ENCODE data around the gene NCAPG2. TPM values are rescaled to one million over a fixed set of nuclear protein-coding genes. Genes with fewer than 3 reads are reported as not detected.

NCAPG2 gene
- polyA plus RNA-seq, 1 of the 3 experiments (the other 2 are of a cell fraction): 25.0 TPM

- H3K36me3 ChIP-seq (replicated peaks in 1 of 2; ENCODE audit: control insufficient read depth in 1 of 2, insufficient read depth in 2 of 2, low read length in 1 of 2): peaks cover 30 to 40% of the 10 kb centered on the region in 2 experiments
- CTCF ChIA-PET: interaction anchor here (0.7 to 2.6 kb wide), 23 partner anchors 9 to 254 kb away, joined by 3 to 15 read pairs (median 4); no protein-coding TSS in a partner anchor
- POLR2A ChIA-PET: no interaction called here
These were observed 57.2 kb downstream of the NCAPG2 start for GRCh38 chr7:158647475-158647792.

GRCh38 chr7:158646766-158647474 is 57.7 kb downstream of the NCAPG2 start:
- H3K4me1 ChIP-seq (ENCODE audit: control insufficient read depth in 1 of 2, insufficient read depth in 2 of 2, low read depth in 1 of 2, low read length in 1 of 2): peaks cover 11 to 12% of the 10 kb centered on the region in 2 experiments; a peak in 3 of 4 replicates
- no peak overlapping the region for H3K27ac ChIP-seq (ENCODE audit: low read depth in 2 of 2, low read length in 1 of 2)
- no peak overlapping the region for H3K4me2 ChIP-seq
- peaks cover 34 to 37% of the 10 kb centered on the region in 2 experiments for H3K36me3 ChIP-seq (replicated peaks in 1 of 2; ENCODE audit: control insufficient read depth in 1 of 2, insufficient read depth in 2 of 2, low read length in 1 of 2)
- no peaks in the 10 kb centered on the region for H3K27me3 ChIP-seq (ENCODE audit: insufficient read depth)
- WGBS (ENCODE audit: low lambda C conversion rate): 88% methylated on average over 7 of the region's 7 CpGs
- no peak overlapping the region for H3K4me3 ChIP-seq (ENCODE audit: low read depth in 2 of 2, low read length in 1 of 2)
- no peak overlapping the region for H3K9ac ChIP-seq
- peaks cover 5% of the 10 kb centered on the region; the same call in 1 of the 2 replicates for H4K20me1 ChIP-seq (ENCODE audit: insufficient read depth)
- TF ChIP-seq FOXM1 (IDR thresholded peaks at IDR 0.05; ENCODE audit: low read depth): no peak
- peak; percentile 69 for TF ChIP-seq CTCF (IDR thresholded peaks at IDR 0.05)
- peak; percentile 28 for TF ChIP-seq RAD21 (IDR thresholded peaks at IDR 0.05; ENCODE audit: low read length)
- peak; percentile 58 for DNase-seq
- peaks cover 23% of the 10 kb centered on the region; the same call in 1 of the 2 replicates for H3K79me2 ChIP-seq (ENCODE audit: insufficient read depth)
- H2AFZ ChIP-seq (ENCODE audit: low read depth): no peak overlapping the region
- no peaks in the 10 kb centered on the region for H3K9me2 ChIP-seq
- ChIA-PET POLR2A (no interaction called here), CTCF (interaction anchor here (0.6 to 2.6 kb wide), 30 partner anchors 8 to 254 kb away, joined by 3 to 15 read pairs (median 4); no protein-coding TSS in a partner anchor)
- H3F3A ChIP-seq (replicated peaks; ENCODE audit: insufficient read depth): peaks cover 36% of the 10 kb centered on the region
- H3K9me3 ChIP-seq: no peaks in the 10 kb centered on the region

More at GRCh38 chr7:158647475-158647792, 57.2 kb downstream of the NCAPG2 start:
- peaks cover 37% of the 10 kb centered on the region for H3F3A ChIP-seq (replicated peaks; ENCODE audit: insufficient read depth)
- H3K9me2 ChIP-seq: no peaks in the 10 kb centered on the region
- 90% methylated on average over 2 of the region's 2 CpGs for WGBS (ENCODE audit: low lambda C conversion rate)
- H3K9ac ChIP-seq: no peak overlapping the region
- no peak overlapping the region for H3K27ac ChIP-seq (ENCODE audit: low read depth in 2 of 2, low read length in 1 of 2)
- DNase-seq: no peak
- TF ChIP-seq GATA2 (CRISPR knock-in tag; IDR thresholded peaks at IDR 0.05): no peak
- TF ChIP-seq PBX3 (IDR thresholded peaks at IDR 0.05): no peak
- no peak for TF ChIP-seq MXI1 (IDR thresholded peaks at IDR 0.05; ENCODE audit: low read depth, low read length)
- TF ChIP-seq FOXM1 (IDR thresholded peaks at IDR 0.05; ENCODE audit: low read depth): no peak
- TF ChIP-seq NFIC (IDR thresholded peaks at IDR 0.05; ENCODE audit: borderline replicate concordance): no peak
- TF ChIP-seq USF2 (IDR thresholded peaks at IDR 0.05; ENCODE audit: borderline replicate concordance, low read depth, low read length): no peak
- no peak for TF ChIP-seq JUND (IDR thresholded peaks at IDR 0.05)
- H3K79me2 ChIP-seq (ENCODE audit: insufficient read depth): peaks cover 23% of the 10 kb centered on the region; the same call in 1 of the 2 replicates
- H3K4me3 ChIP-seq (ENCODE audit: low read depth in 2 of 2, low read length in 1 of 2): no peak overlapping the region
- peaks cover 11 to 12% of the 10 kb centered on the region in 2 experiments; a peak in 3 of 4 replicates for H3K4me1 ChIP-seq (ENCODE audit: control insufficient read depth in 1 of 2, insufficient read depth in 2 of 2, low read depth in 1 of 2, low read length in 1 of 2)
- peaks cover 5% of the 10 kb centered on the region; the same call in 1 of the 2 replicates for H4K20me1 ChIP-seq (ENCODE audit: insufficient read depth)
- H3K27me3 ChIP-seq (ENCODE audit: insufficient read depth): no peaks in the 10 kb centered on the region
- no peak overlapping the region for H2AFZ ChIP-seq (ENCODE audit: low read depth)
- H3K9me3 ChIP-seq: no peaks in the 10 kb centered on the region
- H3K4me2 ChIP-seq: no peak overlapping the region

Data from SK-N-SH (cell line).